NCI-H2171 (cell line): ENCODE results near the gene SERAC1.
"Not testable (repeated sequence)": the region's sequence is repeated elsewhere in the genome, so short reads cannot be mapped to it uniquely, and the experiment has no call there.

ENCODE experiments used
- DNase-seq: peaks from one replicate; lab custom pipeline; 2025; lab: John Stamatoyannopoulos, UW

Gene SERAC1

DNA sequence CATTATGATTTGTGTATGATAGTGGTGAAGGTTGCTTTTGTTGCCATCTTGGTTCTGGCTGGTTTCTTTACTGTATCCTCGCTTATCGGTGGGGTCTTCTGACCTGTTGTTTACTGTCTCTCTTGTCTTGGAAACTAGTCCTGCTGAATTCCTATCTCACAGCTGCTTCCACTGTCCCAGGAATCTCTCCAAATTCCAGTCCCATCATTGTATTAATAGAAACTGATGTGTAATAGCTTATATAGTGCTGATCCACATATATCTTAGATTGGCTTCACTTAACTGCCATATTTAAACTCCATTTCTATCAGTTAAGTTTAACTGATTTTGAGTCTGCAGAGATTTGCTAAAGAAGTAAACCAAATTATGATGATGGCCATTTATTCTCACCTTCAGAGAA is 6.0 kb upstream of the SERAC1 start:
- no peak for DNase-seq

DNA sequence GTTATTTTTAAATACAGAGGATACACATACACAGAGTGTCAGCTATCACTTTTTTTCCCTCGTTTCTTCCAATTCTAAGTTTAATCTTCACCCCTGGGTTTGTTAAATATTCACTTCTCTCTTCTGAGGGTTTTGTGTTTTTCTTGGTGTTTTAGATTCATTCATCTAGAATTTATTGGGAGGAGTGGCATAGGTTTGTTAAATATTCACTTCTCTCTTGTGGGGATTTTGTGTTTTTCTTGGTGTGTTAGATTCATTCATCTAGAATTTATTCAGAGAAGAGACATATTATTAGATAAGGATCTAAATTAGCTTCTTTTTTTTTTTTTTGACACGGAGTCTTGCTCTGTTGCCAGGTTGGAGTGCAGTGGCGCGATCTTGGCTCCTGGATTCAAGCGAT is 3.9 kb upstream of the SERAC1 start:
- no peak for DNase-seq

DNA sequence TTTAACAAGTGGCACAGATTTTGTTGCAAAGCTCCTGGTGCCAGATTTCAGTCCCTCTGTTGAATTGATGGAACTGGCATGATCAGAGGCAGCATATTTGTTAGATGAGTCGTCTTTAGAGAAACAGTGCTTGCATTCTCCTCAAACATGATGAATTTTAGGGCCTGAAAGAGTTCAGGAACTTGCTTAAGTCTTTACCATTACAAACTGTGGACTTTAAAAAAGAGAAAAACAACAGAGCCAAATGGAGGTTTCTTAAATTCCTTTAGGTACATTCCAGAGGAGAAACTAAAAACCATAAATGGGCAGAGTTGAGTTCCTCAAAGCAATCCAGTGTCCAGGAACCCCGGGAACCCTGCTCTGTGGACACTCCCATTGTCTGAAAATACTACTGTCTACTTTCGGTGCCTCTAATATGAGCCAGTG is 2.6 kb upstream of the SERAC1 start:
- no peak for DNase-seq

DNA sequence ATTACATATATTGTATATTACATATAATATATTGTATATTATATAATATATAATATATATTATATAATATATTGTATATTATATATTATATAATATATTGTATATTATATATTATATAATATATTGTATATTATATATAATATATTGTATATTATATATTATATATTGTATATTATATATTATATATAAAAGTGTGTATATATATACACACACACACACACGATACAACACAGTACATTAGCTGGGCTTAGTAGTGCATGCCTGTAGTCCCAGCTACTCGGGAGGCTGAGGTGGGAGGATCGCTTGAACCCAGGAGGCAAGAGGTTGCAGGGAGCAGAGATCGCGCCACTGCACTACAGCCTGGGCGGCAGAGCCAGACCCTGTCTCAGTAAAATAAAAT is 1.6 kb upstream of the SERAC1 start:
- not testable (repeated sequence) for DNase-seq

DNA sequence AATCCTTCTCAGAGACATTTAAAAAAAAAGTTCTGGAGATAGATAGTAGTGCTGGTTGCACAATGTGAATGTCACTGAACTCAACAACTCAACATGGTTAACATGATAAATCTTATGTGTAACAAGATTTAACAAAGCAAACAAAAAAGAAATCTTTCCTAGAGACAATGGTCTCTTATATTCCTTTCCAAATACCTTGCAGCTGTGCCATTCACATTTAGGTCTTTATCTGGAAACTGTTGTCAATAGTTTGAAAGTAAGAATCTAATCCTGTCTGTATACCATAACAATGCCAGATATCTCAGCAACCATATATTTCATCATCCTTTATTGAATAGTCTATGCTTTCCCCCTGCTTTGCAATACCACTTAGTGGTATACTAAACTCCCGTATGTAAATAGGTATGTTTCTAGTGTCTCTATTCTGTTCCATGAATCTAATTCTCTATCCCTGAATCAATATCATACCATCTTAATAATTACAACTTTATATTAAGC is 2.1 kb downstream of the SERAC1 start:
- DNase-seq = no peak

DNA sequence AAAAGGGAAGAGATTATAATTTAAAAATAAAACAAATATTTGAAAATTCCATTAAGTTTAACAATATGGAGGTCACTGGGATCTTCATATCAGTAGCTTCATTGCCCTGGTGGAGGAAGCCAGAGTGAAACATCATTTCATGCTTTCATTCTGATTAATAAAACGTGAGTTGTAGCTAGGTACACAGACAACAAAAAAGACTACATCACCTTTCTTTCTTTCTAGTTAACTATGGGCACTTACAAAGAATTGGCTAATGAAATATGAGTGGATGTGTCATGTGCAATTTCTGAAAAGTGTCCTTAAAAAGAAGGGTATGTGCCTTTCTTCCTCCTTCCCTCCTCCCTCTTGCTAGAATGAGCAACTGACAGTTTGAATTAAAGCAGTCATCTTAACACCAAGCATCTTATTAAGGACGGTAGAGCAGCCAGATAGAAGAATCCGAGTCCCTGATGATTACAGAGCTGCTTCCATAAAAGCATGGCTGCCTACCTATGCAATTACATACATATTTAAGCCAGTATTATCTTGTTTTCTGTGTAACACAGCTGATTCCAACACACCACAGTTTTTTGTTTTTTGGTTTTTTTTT is 3.4 kb downstream of the SERAC1 start:
- DNase-seq = no peak

DNA sequence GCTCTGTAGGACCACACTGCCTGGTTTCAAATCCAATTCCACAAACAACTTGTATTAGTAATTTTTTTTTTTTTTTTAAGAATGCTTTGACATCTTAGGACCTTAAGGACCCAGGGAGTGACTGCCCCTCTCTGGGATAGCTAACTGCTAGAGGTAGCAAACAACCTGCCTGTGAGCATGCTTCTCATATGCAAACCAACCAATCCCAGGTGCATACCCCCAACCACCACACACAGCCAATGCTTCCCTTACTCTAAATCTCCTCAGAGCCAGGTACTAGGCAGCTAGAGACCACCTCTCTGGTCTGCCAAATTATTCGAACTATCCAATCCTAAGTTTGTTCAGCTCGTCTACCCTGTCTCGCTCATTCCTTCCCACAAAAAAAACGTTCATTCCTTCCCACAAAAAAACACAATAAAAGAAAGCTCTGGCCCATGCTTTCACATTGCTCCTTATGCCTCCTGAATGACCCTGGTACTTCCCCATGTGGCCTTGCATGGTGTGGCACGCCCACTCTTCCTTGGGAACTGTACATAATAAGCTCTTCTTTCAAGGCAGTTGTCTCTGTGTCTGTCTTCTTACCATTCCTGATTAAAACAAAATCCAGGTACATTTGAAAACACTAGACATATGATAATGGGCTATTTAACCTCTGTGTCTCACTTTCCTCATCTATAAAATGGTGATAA is 6.4 kb downstream of the SERAC1 start:
- no peak for DNase-seq

DNA sequence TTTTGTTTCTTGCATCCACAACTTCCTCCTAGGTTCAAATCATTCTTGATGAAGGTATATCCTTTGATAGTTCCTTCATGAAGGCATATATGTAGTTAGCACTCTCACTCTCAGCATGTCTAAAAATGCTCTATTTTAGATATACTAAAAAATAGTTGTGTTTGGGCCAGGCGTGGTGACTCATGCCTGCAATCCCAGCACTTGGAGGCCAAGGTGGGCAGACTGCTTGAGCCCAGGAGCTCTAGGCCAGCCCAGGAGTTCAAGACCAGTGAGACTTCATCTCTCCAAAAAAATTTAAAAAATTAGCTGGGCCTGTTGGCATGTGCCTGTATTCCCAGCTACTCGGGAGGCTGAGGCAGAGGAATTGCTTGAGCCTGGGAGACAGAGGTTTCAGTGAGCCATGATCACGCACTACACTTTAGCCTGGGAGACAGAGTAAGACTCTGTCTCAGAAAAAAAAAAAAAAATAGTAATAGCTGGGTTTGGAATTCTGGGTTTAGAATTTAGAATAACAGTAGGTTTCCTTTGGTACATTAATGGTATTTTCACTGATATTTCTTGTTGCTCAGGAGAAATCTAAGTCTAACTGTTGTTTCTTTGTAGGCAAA is 7.0 kb downstream of the SERAC1 start:
- no peak for DNase-seq

DNA sequence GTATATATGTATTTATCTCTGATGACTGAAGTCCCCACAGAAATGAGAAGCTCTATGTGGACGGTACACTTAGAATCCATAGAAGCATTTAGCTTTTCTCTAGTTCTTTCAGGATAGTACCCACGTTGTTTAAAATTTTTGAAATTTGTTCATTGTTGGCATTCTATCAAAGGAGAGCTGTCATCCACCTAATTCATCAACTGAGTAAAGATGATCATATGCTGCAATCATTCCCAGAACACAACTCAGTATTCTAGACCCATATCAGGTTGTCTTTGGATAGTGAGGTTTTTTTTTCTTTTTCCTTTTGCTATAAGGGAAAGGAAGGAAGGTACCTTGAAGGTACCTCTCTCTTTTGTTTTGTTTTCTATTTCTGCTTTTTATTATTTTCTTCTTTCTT is 9.3 kb downstream of the SERAC1 start:
- DNase-seq = no peak

DNA sequence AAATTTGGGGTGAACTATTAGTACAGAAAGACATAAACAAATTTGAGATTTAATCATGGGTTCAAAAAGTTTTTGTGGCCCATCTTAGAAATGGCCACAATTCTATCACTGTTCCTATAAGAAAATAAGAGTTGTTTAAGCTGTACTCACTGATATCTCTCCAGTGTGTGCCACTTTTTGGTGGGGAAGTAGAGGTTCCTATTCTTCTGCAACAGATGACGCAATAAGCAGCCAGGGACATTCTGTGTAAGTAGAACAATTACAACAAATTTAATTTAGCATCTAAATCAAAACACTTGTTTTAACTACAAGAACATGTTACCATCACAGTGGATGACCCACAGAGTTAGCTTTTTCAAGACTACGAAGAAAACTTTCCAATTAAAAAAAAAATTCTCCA is 9.9 kb downstream of the SERAC1 start:
- no peak for DNase-seq

DNA sequence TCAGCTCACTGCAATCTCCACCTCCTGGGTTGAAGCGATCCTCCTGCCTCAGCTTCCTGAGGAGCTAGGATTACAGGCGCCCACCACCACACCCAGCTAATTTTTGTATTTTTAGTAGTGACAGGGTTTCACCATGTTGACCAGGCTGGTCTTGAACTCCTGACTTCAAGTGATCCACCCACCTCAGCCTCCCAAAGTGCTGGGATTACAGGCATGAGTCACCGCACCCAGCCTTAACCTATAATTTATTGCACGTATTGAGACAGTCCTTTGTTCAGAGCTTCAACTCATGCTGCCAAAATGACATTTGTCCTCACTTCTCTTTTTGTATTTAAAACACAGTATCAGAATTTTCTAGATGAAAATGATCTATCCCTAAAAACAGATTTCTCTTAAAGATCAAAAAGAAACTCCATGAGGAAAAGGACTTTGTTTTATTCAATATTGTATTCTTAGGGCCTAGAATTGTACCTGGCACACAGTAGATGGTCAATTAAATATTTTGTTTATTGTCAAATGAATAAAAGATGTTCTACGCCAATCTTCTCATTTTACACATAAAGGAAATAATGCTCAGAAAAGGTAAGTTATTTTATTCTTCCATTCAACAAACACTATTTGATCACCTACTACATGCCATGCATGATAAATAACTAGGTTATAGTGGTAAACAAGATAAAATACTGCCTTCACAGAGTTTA is 10.8 kb downstream of the SERAC1 start:
- no peak for DNase-seq

DNA sequence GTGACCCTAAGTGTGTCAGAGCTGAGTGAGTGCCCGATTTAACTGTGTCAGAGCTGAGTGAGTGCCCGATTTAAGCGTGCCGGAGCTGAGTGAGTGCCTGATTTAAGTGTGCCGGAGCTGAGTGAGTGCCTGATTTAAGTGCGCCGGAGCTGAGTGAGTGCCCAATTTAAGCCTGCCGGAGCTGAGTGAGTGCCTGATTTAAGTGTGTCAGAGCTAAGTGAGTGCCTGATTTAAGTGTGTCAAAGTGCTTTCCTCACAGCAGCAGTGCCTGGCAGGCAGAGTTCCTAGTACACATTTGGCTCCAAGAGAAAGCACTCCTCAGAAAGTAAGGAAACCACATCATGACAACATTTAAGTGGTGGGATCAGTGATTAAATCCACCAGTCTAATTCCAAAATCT is 13.2 kb downstream of the SERAC1 start:
- DNase-seq = no peak

DNA sequence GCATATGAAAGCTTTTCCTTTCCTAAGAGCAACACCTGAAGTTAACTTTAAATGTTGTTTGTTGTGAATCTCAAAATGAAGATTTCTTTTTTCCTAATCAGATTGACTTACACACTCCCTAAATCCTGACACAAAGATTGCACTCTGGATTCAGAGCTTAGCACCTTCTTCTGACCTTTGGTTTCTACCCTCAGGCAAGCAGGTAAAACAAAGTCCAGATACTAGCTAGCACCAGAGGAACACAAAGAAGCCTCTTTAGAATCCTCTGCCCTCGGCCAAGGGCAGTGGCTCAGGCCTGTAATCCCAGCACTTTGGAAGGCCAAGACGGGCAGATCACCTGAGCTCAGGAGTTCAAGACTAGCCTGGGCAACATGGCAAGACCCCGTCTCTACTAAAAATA is 14.5 kb downstream of the SERAC1 start:
- no peak for DNase-seq

DNA sequence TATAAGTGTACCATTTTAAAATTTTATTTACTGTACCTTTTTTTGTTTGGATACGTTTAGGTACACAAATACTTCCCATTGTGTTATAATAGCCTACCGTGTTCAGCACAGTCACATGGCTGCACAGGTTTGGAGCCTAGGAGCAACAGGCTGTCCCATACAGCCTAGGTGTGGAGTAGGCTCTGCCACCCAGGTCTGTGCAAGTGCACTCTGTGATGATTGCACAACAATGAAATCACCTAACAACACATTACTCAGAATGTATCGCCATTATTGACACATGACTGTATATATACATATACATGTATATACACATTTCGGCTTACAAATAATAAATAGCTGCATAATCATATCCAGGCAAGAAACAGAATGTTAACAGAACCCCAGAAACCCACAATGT is 15.4 kb downstream of the SERAC1 start:
- no peak for DNase-seq

DNA sequence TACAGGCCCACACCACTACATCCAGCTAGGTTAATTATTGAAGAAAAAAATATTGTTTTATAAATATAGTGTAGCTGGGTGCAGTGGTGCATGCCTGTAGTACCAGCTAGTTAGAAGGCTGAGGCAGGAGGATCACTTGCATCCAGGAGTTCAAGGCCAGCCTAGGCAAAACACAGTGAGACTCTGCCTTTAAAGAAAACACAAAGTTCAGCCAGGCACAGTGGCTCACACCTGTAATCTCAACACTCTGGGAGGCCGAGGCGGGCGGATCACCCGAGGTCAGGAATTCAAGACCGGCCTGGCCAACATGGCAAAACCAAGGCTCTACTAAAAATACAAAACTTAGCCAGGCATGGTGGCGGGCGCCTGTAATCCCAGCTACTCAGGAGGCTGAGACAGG is 16.0 kb downstream of the SERAC1 start:
- not testable (repeated sequence) for DNase-seq

DNA sequence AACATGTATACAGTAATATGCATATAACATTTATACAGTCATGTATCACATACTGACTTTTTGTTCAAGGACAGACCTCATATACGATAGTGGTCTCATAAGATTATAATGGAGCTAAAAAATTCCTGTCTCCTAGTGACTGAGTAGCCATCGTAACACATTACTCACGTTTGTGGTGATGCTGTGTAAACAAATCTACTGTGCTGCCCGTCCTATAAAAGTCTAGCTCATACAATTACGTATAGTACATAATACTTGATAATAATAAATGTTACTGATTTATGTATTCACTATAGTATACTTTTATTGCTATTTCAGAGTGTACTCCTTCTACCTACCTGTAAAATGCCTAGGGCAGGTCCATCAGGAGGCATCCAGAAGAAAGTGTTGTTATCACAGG is 17.4 kb downstream of the SERAC1 start:
- no peak for DNase-seq

DNA sequence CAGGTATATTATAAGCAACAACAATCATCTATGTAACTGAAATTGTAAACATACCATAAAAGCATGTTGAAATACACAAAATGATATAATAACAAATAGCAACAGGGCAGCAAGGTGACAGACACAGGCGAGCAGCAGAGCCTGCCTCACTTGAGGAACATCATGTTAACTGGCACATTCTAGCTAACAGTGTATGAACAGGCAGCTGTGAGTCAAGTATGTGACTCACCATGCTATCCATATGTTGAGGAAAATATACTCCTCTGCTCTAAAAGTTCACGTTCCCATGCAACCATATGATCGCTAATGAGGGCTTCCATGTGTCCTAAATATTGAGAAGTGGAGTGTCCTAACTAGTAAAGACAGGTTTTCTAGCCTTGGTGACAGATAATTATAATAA is 18.4 kb downstream of the SERAC1 start:
- DNase-seq = peak; percentile 18

DNA sequence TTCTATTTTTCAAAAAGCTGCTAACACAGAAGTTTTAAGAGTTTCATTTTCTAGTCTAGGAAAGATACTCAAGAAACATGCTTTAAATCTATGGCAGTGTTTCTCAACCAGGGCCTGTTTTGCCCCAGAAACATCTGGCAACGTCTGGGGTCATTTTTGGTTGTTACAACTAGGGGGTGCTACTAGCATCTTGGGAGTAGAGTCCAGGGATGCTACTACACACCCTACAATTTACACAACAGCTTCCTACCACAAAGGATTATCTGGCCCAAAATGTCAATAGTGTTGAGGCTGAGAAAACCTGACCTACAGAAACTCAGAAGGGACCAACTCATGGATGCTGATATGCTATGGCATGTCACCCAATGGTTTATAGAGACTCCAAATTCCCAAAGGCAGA is 24.4 kb downstream of the SERAC1 start:
- no peak for DNase-seq

DNA sequence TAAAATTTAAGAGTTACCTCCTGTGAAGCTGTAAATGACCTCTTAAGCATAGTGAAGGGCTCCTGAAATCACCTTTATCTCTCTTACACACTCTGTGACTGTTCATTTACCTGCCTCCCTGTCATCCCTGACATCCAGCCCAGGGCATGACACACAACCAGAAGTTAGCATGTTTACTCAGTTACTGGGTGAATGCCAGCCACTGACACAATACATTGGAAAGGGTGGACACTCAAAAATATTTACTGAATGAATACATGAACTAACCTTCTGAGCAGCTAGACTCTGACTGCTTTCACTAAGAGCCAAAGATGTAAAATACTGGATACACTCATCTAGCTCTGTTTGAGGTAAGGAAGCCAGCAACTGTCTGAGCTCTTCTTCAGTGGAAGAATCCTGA is 25.3 kb downstream of the SERAC1 start:
- no peak for DNase-seq

DNA sequence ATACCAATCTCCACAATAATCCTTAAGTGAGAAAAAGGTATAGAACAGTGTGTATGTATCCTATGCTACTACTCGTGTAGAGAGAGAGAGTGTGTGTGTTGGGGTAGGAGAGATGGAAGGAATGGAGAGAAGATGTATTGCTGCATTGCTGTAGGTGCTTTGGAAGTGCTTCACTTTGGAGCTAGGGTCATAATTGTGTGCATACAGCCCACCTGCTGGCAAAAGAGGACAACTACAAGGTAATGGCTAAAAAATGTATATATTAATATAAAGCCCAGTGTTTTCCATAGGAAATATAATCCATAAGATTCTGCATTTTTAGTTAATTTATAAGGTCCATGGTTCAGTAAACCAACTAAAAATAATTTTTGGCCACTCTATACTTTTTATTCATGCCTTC is 36.1 kb downstream of the SERAC1 start:
- peak; percentile 48 for DNase-seq

DNA sequence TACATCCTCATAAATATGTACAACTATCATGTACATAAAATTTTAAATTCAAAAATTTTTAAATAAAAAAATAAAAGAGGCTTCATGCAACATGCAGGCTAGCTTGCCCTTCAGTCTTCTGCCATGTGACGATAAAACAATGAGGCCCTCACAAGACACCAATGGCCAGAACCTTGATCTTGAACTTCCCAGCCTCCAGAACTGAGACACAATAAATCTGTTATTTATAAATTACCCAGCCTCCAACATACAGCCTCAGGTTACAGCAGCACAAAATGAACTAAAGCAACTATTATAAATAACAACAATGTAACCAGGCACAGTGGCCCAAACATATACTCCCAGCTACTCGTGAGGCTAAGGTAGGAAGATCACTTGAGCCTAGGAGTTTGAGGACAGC is 42.8 kb downstream of the SERAC1 start:
- no peak for DNase-seq

DNA sequence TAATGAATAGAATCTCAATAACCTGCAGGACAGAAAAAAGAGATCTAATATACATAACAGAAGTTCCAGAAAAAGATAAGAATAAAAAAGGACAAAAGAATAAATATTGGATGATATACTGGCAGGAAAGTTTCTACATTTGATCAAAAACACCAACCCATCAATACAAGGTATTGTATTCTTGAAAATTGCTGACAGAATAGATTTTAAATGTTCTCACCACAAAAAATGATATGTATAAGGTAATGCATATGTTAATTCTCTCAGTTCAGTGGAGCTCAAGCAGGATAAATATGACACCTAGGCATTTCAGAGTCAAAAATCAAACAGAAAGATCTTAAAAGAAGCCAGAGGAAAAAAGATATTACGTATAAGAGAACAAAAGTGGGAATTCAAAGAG is 43.8 kb downstream of the SERAC1 start:
- DNase-seq = no peak

DNA sequence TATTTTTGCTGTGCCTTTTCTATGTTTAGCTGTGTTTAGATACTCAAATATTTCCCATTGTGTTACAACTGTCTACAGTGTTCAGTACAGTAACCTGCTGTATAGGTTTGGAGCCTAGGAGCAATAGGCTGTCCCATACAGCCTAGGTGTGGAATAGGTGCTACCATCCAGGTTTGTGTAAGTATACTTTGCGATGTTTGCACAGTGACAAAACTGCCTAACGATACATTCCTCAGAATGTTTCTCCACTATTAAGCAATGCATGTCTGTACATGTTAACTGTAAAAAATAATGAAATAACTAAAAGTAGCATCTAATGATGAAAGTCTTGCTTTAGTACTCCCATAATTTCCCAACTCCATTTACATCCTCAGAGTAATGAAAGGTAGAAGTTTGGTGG is 46.0 kb downstream of the SERAC1 start:
- DNase-seq = no peak
